Daoy (cell line): ENCODE data around the gene RPUSD4. TPM values are rescaled to one million over a fixed set of nuclear protein-coding genes. Genes with fewer than 3 reads are reported as not detected.
"Not testable (repeated sequence)": the region's sequence is repeated elsewhere in the genome, so short reads cannot be mapped to it uniquely, and the experiment has no call there.

ENCODE experiments used
- DNase-seq: peaks from one replicate; pipeline ENCODE4 v3.0.0-alpha.2; 2015; ENCODE audit warnings: low read depth
- total RNA-seq: library from RNA; depleted of rRNA; stranded (reverse); fragments of >200 nt; shearing (Covaris generic); gene quantifications from 2 replicates; pipeline ENCODE4 v1.2.3, GENCODE V29; 2014; rRNA removed

RPUSD4 gene
- total RNA-seq, result 19.0 and 30.4 TPM in 2 replicates

GRCh38 chr11:126211236-126212088 is at the start of gene RPUSD4, which contains the start of gene FAM118B:
Gene RPUSD4, minus strand, starts transcription at chr11:126211650. Its CDS starts 12 bp downstream, at chr11:126211638.
Gene FAM118B, plus strand, starts transcription at chr11:126211782. Its CDS starts 23,220 bp downstream, at chr11:126235002.
- DNase-seq, result peak; percentile 99

- peak; percentile 17 for DNase-seq
Measured at GRCh38 chr11:126257764-126258163, 46.3 kb upstream of the RPUSD4 start.

GRCh38 chr11:126257144-126257543 is 45.7 kb upstream of the RPUSD4 start:
- DNase-seq, result no peak

- no peak for DNase-seq
Measured at GRCh38 chr11:126256216-126256615, 44.8 kb upstream of the RPUSD4 start.

GRCh38 chr11:126255507-126255906 is 44.1 kb upstream of the RPUSD4 start:
- DNase-seq, result not testable (repeated sequence)

GRCh38 chr11:126254819-126255218 is 43.4 kb upstream of the RPUSD4 start:
- DNase-seq, result no peak

- no peak for DNase-seq
Measured at GRCh38 chr11:126253265-126253664, 41.8 kb upstream of the RPUSD4 start.

- no peak for DNase-seq
Measured at GRCh38 chr11:126246636-126247035, 35.2 kb upstream of the RPUSD4 start.

GRCh38 chr11:126233391-126233790 is 21.9 kb upstream of the RPUSD4 start:
- no peak for DNase-seq

GRCh38 chr11:126232683-126233082 is 21.2 kb upstream of the RPUSD4 start:
- DNase-seq, result no peak

GRCh38 chr11:126231725-126232459 is 20.4 kb upstream of the RPUSD4 start:
- no peak for DNase-seq

GRCh38 chr11:126229858-126230540 is 18.5 kb upstream of the RPUSD4 start:
- DNase-seq, result no peak

- DNase-seq, result no peak
Measured at GRCh38 chr11:126226334-126227084, 15.1 kb upstream of the RPUSD4 start.

GRCh38 chr11:126225295-126225665 is 13.8 kb upstream of the RPUSD4 start:
- no peak for DNase-seq

- no peak for DNase-seq
Measured at GRCh38 chr11:126224647-126225294, 13.3 kb upstream of the RPUSD4 start.

- no peak for DNase-seq
Measured at GRCh38 chr11:126219547-126219946, 8.1 kb upstream of the RPUSD4 start.

- no peak for DNase-seq
Measured at GRCh38 chr11:126217491-126217890, 6.0 kb upstream of the RPUSD4 start.

GRCh38 chr11:126216526-126217305 is 5.3 kb upstream of the RPUSD4 start:
- no peak for DNase-seq

- no peak for DNase-seq
Measured at GRCh38 chr11:126214841-126215240, 3.4 kb upstream of the RPUSD4 start.

- no peak for DNase-seq
Measured at GRCh38 chr11:126214441-126214840, 3.0 kb upstream of the RPUSD4 start.
